Activated naive CD4-positive, alpha-beta T cell treated with Interleukin-2 at 50 U/mL for 16 hours (primary cell): ENCODE data around the gene PCDHA12.
"Not testable (repeated sequence)": the region's sequence is repeated elsewhere in the genome, so short reads cannot be mapped to it uniquely, and the experiment has no call there.

Source experiments
- DNase-seq: peaks from one replicate; pipeline ENCODE4 v3.0.0-alpha.2; 2020

The PCDHA12 gene, protein sequence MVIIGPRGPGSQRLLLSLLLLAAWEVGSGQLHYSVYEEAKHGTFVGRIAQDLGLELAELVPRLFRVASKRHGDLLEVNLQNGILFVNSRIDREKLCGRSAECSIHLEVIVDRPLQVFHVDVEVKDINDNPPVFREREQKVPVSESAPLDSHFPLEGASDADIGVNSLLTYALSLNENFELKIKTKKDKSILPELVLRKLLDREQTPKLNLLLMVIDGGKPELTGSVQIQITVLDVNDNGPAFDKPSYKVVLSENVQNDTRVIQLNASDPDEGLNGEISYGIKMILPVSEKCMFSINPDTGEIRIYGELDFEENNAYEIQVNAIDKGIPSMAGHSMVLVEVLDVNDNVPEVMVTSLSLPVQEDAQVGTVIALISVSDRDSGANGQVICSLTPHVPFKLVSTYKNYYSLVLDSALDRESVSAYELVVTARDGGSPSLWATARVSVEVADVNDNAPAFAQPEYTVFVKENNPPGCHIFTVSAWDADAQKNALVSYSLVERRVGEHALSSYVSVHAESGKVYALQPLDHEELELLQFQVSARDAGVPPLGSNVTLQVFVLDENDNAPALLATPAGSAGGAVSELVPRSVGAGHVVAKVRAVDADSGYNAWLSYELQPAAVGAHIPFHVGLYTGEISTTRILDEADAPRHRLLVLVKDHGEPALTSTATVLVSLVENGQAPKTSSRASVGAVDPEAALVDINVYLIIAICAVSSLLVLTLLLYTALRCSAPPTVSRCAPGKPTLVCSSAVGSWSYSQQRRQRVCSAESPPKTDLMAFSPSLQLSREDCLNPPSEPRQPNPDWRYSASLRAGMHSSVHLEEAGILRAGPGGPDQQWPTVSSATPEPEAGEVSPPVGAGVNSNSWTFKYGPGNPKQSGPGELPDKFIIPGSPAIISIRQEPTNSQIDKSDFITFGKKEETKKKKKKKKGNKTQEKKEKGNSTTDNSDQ

DNA sequence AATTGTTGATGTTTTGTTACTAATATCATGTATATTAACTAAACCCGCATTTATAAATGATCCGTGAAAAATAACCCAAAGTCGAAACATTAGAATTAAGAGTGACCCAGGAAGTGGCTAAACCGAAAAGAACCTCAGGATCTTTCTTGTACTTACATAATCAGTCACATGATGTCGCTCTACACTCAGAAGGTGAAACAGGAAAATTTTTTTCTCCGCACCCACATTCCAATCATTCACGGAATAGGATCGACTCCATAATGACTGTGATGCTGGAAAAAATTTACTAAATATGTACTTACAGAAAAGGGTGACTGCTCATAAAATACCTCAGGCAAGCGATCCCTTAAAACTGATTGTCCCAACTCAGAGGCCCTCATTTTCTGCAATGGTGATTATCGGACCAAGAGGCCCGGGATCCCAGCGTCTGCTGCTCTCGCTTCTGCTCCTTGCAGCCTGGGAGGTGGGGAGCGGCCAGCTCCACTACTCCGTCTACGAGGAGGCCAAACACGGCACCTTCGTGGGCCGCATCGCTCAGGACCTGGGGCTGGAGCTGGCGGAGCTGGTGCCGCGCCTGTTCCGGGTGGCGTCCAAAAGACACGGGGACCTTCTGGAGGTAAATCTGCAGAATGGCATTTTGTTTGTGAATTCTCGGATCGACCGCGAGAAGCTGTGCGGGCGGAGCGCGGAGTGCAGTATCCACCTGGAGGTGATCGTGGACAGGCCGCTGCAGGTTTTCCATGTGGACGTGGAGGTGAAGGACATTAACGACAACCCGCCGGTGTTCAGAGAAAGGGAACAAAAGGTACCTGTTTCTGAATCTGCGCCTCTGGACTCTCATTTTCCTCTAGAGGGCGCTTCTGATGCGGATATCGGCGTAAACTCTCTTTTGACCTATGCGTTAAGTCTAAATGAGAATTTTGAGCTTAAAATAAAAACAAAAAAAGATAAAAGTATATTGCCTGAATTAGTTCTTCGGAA lies at the start of gene PCDHA12:
PCDHA12 (plus strand) TSS at position 224 of the 981 bp plus-strand sequence; CDS start at position 389, 165 bp downstream.
- DNase-seq, result no peak

DNA sequence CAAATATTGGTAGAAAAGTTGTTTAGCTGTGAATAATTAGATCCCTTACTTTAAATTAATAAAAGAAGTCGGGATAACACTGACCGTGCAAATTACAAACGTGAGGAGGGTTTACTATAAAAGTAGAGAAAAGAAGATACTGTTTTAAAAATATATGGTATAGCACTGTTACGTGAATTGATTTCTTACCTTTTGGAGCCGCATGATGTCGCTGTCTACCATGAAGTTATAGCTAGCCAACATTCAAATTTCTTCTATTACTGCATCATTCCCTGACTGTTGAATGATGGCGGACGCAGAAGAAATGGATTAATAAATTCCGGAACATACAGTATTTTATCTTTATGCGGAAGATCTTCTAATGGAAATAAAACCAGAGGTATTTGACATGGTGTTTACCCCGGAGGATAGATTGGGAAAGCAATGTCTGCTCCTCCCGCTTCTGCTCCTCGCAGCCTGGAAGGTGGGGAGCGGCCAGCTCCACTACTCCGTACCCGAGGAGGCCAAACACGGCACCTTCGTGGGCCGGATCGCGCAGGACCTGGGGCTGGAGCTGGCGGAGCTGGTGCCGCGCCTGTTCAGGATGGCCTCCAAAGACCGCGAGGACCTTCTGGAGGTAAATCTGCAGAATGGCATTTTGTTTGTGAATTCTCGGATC lies 47.3 kb upstream of the PCDHA12 start, which contains the start of gene PCDHA6:
PCDHA6 (plus strand) TSS at position 257 of the 658 bp plus-strand sequence; CDS start at position 389, 132 bp downstream.
- no peak for DNase-seq

DNA sequence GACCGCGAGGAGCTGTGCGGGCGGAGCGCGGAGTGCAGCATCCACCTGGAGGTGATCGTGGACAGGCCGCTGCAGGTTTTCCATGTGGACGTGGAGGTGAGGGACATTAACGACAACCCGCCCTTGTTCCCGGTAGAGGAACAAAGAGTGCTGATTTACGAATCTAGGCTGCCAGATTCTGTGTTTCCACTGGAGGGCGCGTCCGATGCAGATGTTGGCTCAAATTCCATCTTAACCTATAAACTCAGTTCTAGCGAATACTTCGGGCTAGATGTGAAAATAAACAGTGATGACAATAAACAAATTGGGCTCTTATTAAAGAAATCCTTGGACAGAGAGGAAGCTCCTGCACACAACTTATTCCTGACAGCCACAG lies 46.8 kb upstream of the PCDHA12 start:
- DNase-seq, result no peak

DNA sequence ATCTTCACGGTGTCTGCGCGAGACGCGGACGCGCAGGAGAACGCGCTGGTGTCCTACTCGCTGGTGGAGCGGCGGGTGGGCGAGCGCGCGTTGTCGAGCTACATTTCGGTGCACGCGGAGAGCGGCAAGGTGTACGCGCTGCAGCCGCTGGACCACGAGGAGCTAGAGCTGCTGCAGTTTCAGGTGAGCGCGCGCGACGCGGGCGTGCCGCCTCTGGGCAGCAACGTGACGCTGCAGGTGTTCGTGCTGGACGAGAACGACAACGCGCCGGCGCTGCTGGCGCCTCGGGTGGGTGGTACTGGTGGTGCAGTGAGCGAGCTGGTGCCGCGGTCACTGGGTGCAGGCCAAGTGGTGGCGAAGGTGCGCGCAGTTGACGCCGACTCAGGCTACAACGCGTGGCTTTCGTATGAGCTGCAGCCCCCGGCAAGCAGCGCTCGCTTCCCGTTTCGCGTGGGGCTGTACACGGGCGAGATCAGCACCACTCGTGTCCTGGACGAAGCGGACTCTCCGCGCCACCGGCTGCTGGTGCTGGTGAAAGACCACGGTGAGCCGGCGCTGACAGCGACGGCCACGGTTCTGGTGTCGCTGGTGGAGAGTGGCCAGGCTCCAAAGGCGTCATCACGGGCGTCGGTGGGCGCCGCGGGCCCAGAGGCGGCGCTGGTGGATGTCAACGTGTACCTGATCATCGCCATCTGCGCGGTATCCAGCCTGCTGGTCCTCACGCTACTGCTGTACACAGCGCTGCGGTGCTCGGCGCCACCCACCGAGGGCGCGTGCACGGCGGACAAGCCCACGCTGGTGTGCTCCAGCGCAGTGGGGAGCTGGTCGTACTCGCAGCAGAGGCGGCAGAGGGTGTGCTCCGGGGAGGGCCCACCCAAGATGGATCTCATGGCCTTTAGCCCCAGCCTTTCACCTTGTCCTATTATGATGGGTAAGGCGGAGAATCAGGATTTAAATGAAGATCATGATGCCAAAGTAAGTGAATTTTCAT lies 45.3 kb upstream of the PCDHA12 start:
- not testable (repeated sequence) for DNase-seq

DNA sequence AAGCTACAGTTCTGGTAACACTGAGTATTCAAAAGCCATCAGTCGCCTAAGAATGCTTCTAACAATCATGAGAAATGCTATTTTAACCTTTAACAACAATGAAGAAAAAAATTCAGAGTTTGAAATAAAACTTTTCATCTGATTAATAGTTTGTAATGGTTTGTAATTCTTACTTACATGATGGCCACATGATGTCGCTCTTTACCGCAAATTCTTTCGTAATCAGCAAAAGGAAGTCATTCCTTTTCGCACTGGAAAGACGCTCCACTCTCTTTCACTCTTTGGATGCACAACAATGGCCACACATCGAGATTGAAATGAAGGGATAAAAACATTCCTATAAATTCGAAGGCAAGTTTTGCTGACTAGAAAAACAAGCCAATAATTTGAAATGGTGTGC lies 41.1 kb upstream of the PCDHA12 start, which contains the start of gene PCDHA7:
PCDHA7 (plus strand) TSS at position 277 of the 400 bp plus-strand sequence; CDS start at position 392, 115 bp downstream.
- no peak for DNase-seq

DNA sequence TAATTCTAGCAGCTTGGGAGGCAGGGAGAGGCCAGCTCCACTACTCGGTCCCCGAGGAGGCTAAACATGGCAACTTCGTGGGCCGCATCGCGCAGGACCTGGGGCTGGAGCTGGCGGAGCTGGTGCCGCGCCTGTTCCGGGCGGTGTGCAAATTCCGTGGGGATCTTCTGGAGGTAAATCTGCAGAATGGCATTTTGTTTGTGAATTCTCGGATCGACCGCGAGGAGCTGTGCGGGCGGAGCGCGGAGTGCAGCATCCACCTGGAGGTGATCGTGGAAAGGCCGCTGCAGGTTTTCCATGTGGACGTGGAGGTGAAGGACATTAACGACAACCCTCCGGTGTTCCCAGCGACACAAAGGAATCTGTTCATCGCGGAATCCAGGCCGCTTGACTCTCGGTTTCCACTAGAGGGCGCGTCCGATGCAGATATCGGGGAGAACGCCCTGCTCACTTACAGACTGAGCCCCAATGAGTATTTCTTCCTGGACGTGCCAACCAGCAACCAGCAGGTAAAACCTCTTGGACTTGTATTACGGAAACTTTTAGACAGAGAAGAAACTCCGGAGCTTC lies 40.6 kb upstream of the PCDHA12 start:
- DNase-seq, result not testable (repeated sequence)

DNA sequence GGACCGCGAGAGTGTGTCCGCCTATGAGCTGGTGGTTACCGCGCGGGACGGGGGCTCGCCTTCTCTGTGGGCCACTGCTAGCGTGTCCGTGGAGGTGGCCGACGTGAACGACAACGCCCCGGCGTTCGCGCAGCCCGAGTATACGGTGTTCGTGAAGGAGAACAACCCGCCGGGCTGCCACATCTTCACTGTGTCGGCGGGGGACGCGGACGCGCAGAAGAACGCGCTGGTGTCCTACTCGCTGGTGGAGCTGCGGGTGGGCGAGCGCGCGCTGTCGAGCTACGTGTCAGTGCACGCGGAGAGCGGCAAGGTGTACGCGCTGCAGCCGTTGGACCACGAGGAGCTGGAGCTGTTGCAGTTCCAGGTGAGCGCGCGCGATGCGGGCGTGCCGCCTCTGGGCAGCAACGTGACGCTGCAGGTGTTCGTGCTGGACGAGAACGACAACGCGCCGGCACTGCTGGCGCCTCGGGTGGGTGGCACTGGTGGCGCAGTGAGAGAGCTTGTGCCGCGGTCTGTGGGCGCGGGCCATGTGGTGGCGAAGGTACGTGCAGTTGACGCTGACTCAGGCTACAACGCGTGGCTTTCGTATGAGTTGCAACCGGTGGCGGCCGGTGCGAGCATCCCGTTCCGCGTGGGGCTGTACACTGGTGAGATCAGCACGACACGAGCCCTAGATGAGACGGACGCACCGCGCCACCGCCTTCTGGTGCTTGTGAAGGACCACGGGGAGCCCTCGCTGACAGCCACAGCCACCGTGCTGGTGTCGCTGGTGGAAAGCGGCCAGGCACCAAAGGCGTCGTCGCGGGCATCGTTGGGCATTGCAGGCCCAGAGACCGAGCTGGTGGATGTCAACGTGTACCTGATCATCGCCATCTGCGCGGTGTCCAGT lies 39.2 kb upstream of the PCDHA12 start:
- DNase-seq, result no peak

DNA sequence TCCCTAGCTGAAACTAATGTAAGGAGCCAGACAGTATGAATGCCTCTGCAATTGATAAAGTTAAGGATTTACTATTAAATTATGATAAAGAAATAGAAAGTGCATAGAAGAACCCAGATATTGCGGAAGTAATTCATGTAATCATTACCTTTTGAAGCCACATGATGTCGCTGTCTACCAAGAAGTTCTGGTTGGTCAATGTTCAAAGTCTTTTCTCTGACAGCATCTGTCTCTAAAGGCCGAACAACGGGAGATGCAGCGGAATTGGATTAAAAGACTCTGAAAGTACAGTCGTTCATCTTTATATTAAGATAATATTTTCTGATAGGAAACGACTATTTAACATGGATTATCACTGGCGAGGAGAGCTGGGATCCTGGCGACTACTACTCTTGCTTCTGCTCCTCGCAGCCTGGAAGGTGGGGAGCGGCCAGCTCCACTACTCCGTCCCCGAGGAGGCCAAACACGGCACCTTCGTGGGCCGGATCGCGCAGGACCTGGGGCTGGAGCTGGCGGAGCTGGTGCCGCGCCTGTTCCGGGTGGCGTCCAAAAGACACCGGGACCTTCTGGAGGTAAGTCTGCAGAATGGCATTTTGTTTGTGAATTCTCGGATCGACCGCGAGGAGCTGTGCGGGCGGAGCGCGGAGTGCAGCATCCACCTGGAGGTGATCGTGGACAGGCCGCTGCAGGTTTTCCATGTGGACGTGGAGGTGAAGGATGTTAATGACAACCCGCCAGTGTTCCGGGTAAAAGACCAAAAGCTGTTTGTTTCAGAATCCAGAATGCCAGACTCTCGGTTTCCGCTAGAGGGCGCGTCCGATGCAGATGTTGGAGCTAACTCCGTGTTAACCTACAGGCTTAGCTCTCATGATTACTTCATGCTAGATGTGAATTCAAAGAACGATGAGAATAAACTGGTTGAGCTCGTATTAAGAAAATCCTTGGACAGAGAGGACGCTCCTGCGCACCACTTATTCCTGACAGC lies 33.8 kb upstream of the PCDHA12 start, which contains the start of gene PCDHA8:
PCDHA8 (plus strand) TSS at position 210 of the 985 bp plus-strand sequence; CDS start at position 345, 135 bp downstream.
- DNase-seq, result no peak

DNA sequence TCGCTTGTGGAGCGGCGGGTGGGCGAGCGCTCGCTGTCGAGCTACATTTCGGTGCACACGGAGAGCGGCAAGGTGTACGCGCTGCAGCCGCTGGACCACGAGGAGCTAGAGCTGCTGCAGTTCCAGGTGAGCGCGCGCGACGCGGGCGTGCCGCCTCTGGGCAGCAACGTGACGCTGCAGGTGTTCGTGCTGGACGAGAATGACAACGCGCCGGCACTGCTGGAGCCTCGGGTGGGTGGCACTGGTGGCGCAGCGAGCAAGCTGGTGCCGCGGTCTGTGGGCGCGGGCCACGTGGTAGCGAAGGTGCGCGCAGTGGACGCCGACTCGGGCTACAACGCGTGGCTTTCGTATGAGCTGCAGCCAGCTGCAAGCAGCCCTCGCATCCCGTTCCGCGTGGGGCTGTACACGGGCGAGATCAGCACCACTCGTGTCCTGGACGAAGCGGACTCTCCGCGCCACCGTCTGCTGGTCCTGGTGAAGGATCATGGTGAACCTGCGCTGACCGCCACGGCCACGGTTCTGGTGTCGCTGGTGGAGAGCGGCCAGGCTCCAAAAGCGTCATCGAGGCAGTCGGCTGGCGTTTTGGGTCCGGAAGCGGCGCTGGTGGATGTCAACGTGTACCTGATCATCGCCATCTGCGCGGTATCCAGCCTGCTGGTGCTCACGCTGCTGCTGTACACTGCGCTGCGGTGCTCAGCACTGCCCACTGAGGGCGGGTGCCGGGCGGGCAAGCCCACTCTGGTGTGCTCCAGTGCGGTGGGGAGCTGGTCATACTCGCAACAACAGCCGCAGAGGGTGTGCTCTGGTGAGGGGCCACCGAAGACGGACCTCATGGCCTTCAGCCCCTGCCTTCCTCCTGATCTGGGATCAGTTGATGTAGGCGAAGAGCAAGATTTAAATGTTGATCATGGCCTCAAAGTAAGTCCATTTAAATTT lies 32.0 kb upstream of the PCDHA12 start:
- no peak for DNase-seq

DNA sequence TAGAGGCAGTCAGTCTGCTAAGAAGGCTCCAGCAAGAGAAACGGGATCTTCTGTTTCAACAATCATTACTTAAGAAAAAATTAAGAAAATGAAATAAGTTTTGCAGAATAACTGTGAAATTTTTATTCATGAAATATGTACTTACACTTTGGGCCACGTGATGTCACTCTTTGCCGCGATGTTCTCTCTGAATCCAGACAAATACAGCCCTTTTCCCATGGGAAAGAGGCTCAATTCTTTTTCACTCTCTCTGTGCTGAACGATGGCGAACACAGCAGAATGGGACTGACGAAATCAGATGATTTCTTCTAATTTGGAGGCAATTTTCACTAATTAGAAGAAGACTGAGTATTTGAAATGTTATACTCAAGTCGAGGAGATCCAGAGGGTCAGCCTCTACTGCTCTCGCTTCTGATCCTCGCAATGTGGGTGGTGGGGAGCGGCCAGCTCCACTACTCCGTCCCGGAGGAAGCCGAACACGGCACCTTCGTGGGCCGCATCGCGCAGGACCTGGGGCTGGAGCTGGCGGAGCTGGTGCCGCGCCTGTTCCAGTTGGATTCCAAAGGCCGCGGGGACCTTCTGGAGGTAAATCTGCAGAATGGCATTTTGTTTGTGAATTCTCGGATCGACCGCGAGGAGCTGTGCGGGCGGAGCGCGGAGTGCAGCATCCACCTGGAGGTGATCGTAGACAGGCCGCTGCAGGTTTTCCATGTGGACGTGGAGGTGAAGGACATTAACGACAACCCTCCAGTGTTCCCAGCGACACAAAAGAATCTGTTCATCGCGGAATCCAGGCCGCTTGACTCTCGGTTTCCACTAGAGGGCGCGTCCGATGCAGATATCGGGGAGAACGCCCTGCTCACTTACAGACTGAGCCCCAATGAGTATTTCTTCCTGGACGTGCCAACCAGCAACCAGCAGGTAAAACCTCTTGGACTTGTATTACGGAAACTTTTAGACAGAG lies 26.7 kb upstream of the PCDHA12 start, which contains the start of gene PCDHA9:
PCDHA9 (plus strand) TSS at position 244 of the 964 bp plus-strand sequence; CDS start at position 358, 114 bp downstream.
- DNase-seq, result not testable (repeated sequence)

DNA sequence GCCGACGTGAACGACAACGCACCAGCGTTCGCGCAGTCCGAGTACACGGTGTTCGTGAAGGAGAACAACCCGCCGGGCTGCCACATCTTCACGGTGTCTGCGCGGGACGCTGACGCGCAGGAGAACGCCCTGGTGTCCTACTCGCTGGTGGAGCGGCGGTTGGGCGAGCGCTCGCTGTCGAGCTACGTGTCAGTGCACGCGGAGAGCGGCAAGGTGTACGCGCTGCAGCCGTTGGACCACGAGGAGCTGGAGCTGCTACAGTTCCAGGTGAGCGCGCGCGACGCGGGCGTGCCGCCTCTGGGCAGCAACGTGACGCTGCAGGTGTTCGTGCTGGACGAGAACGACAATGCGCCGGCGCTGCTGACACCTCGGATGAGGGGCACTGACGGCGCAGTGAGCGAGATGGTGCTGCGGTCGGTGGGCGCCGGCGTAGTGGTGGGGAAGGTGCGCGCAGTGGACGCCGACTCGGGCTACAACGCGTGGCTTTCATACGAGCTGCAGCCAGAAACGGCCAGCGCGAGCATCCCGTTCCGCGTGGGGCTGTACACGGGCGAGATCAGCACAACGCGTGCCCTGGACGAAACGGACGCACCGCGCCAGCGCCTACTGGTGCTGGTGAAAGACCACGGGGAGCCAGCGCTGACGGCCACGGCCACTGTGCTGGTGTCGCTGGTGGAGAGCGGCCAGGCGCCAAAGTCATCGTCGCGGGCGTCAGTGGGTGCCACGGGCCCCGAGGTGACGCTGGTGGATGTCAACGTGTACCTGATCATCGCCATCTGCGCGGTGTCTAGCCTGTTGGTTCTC lies 25.1 kb upstream of the PCDHA12 start:
- not testable (repeated sequence) for DNase-seq

DNA sequence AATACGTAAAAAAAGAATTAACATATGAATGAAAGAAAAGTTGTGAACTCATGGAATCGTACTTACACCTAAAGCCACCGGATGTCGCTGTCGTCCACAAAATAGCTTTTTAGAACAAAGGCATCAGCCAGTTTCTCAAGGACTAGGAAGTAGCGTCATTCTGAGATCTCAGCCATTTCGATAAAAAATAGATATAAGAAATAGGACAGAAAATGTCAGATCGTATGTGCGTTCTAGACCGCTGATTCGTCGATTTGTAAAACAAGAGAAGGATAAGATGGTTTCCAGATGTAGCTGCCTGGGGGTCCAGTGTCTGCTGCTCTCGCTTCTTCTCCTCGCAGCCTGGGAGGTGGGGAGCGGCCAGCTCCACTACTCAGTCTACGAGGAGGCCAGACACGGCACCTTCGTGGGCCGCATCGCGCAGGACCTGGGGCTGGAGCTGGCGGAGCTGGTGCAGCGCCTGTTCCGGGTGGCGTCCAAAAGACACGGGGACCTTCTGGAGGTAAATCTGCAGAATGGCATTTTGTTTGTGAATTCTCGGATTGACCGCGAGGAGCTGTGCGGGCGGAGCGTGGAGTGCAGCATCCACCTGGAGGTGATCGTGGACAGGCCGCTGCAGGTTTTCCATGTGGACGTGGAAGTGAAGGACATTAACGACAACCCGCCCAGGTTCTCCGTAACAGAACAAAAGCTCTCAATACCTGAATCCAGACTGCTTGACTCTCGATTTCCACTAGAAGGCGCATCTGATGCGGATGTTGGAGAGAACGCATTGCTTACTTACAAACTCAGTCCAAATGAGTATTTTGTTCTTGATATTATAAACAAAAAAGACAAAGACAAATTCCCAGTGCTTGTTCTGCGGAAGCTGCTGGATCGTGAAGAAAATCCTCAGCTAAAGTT lies 19.1 kb upstream of the PCDHA12 start, which contains the start of gene PCDHA10:
PCDHA10 (plus strand) TSS at position 126 of the 903 bp plus-strand sequence; CDS start at position 278, 152 bp downstream.
- DNase-seq, result no peak
